CD4-positive, alpha-beta T cell (primary cell): ENCODE measurements around the gene EHMT2. TPM values are rescaled to one million over a fixed set of nuclear protein-coding genes. Genes with fewer than 3 reads are reported as not detected.

Experiments used
- ATAC-seq: fragments of 200-7000 bp; cut with Tn5 transposase; one replicate; pipeline ENCODE4 v1.10.0; 2022; ENCODE audit warnings: mild to moderate bottlenecking; ENCODE audit not compliant: poor library complexity
- CTCF ChIA-PET: fragments of 350-600 bp; sonication (Branson Sonifier 250); formaldehyde crosslinking; loops from one replicate; lab custom pipeline; 2021; ENCODE audit warnings: antibody characterized with exemption, inconsistent platforms; lab: Charles Lee
- POLR2A ChIA-PET: fragments of 350-600 bp; sonication (Branson Sonifier 250); formaldehyde crosslinking; loops from one replicate; lab custom pipeline; 2021; ENCODE audit warnings: antibody characterized with exemption, inconsistent platforms; lab: Charles Lee
- DNase-seq, 14 experiments: peaks; one replicate each; pipeline ENCODE4 v3.0.0-alpha.2; 2013 to 2020; ENCODE audit warnings: mixed read lengths in 2 of 14
- H3K27ac ChIP-seq, 2 donors: one replicate each; pipeline versions ENCODE4 v1.5.1 to v1.7.0; 2013; ENCODE audit warnings: low read length in 2 of 2, low read depth in 1 of 2, mild to moderate bottlenecking in 1 of 2
- H3K27me3 ChIP-seq, 2 experiments: 1 replicate in 1 of 2; 2 replicates in 1 of 2; pipeline versions ENCODE4 v1.6.1 to v1.7.0; 2013; ENCODE audit warnings: low read length in 2 of 2, control low read depth in 1 of 2, mild to moderate bottlenecking in 1 of 2, moderate library complexity in 1 of 2; ENCODE audit not compliant: insufficient read depth in 2 of 2, control insufficient read depth in 1 of 2
- H3K36me3 ChIP-seq: one replicate; pipeline ENCODE4 v1.6.1; 2013; ENCODE audit warnings: low read length, control low read depth; ENCODE audit not compliant: insufficient read depth
- H3K4me1 ChIP-seq: one replicate; pipeline ENCODE4 v1.6.1; 2013; ENCODE audit warnings: low read length, control low read depth; ENCODE audit not compliant: insufficient read depth
- H3K4me3 ChIP-seq: one replicate; pipeline ENCODE4 v1.5.1; 2013; ENCODE audit warnings: mild to moderate bottlenecking, low read length, moderate library complexity
- H3K9me3 ChIP-seq, 2 experiments: 1 replicate in 1 of 2; 2 replicates in 1 of 2; pipeline versions ENCODE4 v1.6.1 to v1.7.0; 2013; ENCODE audit warnings: low read length in 2 of 2, mild to moderate bottlenecking in 2 of 2, control low read depth in 1 of 2, moderate library complexity in 1 of 2; ENCODE audit not compliant: control insufficient read depth in 1 of 2, insufficient read depth in 1 of 2
- H3K27ac Mint-ChIP-seq: one replicate; pipeline ENCODE4 v1.8.0; 2020; ENCODE audit warnings: mixed read lengths
- H3K27me3 Mint-ChIP-seq: one replicate; pipeline ENCODE4 v1.8.0; 2021; ENCODE audit warnings: mixed read lengths
- H3K36me3 Mint-ChIP-seq: one replicate; pipeline ENCODE4 v1.8.0; 2021; ENCODE audit warnings: low read depth, mixed read lengths
- H3K4me1 Mint-ChIP-seq: one replicate; pipeline ENCODE4 v1.8.0; 2021; ENCODE audit warnings: low read depth, mixed read lengths
- H3K4me3 Mint-ChIP-seq: one replicate; pipeline ENCODE4 v1.8.0; 2020; ENCODE audit warnings: mild to moderate bottlenecking, mixed read lengths
- H3K9me3 Mint-ChIP-seq: one replicate; pipeline ENCODE4 v1.8.0; 2020; ENCODE audit warnings: mixed read lengths
- intact Hi-C, 2 experiments: fragments of 100-400 bp; cut with DNase I in 1 of 2; cut with micrococcal nuclease in 1 of 2; formaldehyde crosslinking; loops; one replicate each; pipeline versions ENCODE4 v1.15.1 to v1.9.0; 2023 to 2025; cut with DNase I, micrococcal nuclease
- total RNA-seq, 174 experiments: library from RNA in 2 of 174; stranded (reverse) in 2 of 174; gene quantifications; one replicate each; pipeline ENCODE4 v1.2.3 and lab custom pipeline; 2021 to 2026
- TF ChIP-seq, protein P1 (sequence below): fragments of 200-600 bp; IDR thresholded peaks from one replicate; pipeline ENCODE4 v1.8.0; 2022; ENCODE audit warnings: antibody characterized with exemption, mild to moderate bottlenecking

The EHMT2 gene
- total RNA-seq, 2 experiments from 2014 or later, result 36.3 to 36.6 TPM

DNA sequence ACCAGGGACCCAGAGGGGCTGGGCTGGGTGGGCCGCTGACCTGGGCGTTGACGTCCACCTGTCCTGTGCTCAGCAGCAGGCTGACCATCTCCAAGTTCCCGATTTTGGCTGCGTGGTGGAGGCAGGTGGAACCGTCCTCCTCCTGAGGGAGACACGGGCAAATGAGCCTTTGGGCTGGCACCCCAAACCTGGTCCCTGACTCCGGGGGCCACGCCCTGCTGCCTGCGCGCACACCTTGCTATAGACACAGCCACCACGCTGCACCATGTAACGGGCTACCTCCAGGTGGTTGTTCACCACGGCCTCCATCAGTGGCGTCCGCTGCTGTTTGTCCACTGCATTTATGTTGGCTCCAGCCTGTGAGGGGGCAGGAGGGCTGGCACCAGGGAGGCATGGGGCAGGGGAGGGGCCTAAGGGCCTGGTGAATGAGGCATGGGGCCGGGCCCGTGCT, 10.9 kb downstream of the EHMT2 start:
- no peaks in the 10 kb centered on the region for H3K27me3 ChIP-seq
- no peak for DNase-seq
- Mint-ChIP-seq H3K4me3 (no peak overlapping the region), H3K4me1 (no peaks in the 10 kb centered on the region), H3K27ac (peak overlapping the region; percentile 11), H3K36me3 (peaks cover 84% of the 10 kb centered on the region), H3K9me3 (no peaks in the 10 kb centered on the region), H3K27me3 (no peaks in the 10 kb centered on the region)
- ChIA-PET POLR2A (no interaction called here), CTCF (no interaction called here)
- TF ChIP-seq, protein P1, sequence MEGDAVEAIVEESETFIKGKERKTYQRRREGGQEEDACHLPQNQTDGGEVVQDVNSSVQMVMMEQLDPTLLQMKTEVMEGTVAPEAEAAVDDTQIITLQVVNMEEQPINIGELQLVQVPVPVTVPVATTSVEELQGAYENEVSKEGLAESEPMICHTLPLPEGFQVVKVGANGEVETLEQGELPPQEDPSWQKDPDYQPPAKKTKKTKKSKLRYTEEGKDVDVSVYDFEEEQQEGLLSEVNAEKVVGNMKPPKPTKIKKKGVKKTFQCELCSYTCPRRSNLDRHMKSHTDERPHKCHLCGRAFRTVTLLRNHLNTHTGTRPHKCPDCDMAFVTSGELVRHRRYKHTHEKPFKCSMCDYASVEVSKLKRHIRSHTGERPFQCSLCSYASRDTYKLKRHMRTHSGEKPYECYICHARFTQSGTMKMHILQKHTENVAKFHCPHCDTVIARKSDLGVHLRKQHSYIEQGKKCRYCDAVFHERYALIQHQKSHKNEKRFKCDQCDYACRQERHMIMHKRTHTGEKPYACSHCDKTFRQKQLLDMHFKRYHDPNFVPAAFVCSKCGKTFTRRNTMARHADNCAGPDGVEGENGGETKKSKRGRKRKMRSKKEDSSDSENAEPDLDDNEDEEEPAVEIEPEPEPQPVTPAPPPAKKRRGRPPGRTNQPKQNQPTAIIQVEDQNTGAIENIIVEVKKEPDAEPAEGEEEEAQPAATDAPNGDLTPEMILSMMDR, result no peak
- H3K4me1 ChIP-seq, result peaks cover 8% of the 10 kb centered on the region
- H3K9me3 ChIP-seq, result no peaks in the 10 kb centered on the region
- peaks cover 79% of the 10 kb centered on the region for H3K36me3 ChIP-seq
- intact Hi-C loops, result no loop called here
- no peak overlapping the region for H3K27ac ChIP-seq
- no peak overlapping the region for H3K4me3 ChIP-seq
- no peak for ATAC-seq

DNA sequence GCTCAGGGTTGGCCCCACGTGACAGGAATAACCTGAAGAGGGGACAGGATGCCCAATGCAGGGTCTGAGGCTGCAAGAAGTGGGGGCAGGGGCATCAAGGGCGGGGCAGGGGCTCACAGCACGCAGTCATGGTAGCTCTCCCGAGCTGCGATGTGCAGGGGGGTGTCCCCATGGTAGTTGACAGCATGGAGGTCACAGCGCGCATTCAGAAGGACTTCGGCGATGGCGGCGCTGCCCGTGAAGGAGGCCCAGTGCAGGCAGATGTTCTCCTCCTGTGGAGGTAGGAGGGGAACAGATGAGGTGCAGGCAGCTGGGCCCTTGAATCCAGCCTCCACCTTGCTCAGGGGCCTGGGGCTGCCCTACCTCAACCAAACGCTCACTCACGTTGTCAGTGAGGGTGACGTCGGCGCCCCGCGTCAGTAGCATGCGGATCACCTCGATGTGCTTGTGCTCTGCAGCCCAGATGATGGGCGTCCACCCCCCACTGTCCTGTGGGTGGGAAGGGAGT, 12.9 kb downstream of the EHMT2 start:
- H3K27me3 Mint-ChIP-seq, result no peaks in the 10 kb centered on the region
- ATAC-seq (no peak), DNase-seq (no peak)
- Histone ChIP-seq H3K4me1 (peaks cover 8% of the 10 kb centered on the region), H3K9me3 (no peaks in the 10 kb centered on the region), H3K27me3 (no peaks in the 10 kb centered on the region), H3K36me3 (peaks cover 89% of the 10 kb centered on the region), H3K27ac (no peak overlapping the region), H3K4me3 (no peak overlapping the region)
- no peak overlapping the region for H3K27ac Mint-ChIP-seq
- intact Hi-C loops, result no loop called here
- no peaks in the 10 kb centered on the region for H3K4me1 Mint-ChIP-seq
- no peaks in the 10 kb centered on the region for H3K9me3 Mint-ChIP-seq
- POLR2A ChIA-PET, result no interaction called here
- CTCF ChIA-PET, result no interaction called here
- H3K4me3 Mint-ChIP-seq, result no peak overlapping the region
- TF ChIP-seq, protein P1, result no peak
- H3K36me3 Mint-ChIP-seq, result peaks cover 88% of the 10 kb centered on the region

DNA sequence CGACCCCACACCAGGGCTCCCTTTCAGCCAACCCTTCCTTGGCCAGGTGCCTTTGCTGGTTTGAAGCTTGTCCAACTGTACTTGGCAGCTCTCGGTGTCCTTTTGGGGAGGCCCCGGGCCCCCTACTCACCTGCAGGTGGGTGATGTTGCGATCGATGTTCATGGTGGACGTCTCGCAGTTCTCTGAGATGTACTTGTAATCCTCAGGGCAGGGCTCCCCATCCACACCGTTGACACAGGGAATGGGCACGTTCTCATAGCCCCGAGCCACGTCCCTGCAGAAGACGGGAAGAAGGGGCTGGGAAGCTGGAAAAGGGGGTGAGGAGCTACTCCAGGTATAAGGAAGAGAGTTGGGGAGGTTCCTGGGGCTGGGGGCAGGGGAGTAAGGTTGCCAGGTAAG, 13.8 kb downstream of the EHMT2 start:
- no peaks in the 10 kb centered on the region for H3K27me3 ChIP-seq
- no peaks in the 10 kb centered on the region for H3K9me3 Mint-ChIP-seq
- DNase-seq (no peak), ATAC-seq (no peak)
- peaks cover 82% of the 10 kb centered on the region for H3K36me3 ChIP-seq
- H3K4me1 ChIP-seq, result peaks cover 2% of the 10 kb centered on the region
- H3K4me3 Mint-ChIP-seq, result no peak overlapping the region
- H3K4me1 Mint-ChIP-seq, result no peaks in the 10 kb centered on the region
- H3K27me3 Mint-ChIP-seq, result no peaks in the 10 kb centered on the region
- H3K36me3 Mint-ChIP-seq, result peaks cover 82% of the 10 kb centered on the region
- TF ChIP-seq, protein P1, result no peak
- intact Hi-C loops, result no loop called here
- no peak overlapping the region for H3K27ac Mint-ChIP-seq
- ChIA-PET POLR2A (no interaction called here), CTCF (interaction anchor here (0.5 kb wide), 1 partner anchor 484 kb away, joined by 3 read pairs; no protein-coding TSS in a partner anchor)
- H3K9me3 ChIP-seq, result no peaks in the 10 kb centered on the region
- H3K27ac ChIP-seq, result no peak overlapping the region
- H3K4me3 ChIP-seq, result no peak overlapping the region
